ENCODE measurements around the gene INTU.

INTU gene

DNA sequence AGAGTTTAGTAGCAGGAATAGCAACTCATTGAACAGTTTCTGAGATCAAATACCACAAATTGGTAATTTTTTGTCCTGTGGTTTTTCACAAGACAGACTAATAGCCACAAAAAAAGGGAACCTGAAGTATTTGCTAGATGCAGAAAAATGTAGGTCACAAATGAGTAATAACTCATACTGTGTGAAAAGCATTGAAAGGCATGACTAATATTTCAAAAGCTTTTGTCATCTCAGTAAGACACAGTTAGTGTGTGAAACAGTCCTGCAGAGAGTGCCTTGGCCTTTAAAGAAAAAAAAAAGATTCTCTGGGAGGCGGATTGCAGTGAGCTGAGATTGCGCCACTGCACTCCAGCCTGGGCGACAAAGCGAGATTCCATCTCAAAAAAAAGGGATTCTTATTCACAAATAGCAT is 66.0 kb downstream of the INTU start (continued):
- TF ChIP-seq ZNF76 (tag by site-specific recombination; IDR thresholded peaks at IDR 0.05; ENCODE audit: borderline replicate concordance, low read depth): no peak
- TF ChIP-seq OVOL3 (tag by site-specific recombination; IDR thresholded peaks at IDR 0.05): no peak
- TF ChIP-seq, protein P1, sequence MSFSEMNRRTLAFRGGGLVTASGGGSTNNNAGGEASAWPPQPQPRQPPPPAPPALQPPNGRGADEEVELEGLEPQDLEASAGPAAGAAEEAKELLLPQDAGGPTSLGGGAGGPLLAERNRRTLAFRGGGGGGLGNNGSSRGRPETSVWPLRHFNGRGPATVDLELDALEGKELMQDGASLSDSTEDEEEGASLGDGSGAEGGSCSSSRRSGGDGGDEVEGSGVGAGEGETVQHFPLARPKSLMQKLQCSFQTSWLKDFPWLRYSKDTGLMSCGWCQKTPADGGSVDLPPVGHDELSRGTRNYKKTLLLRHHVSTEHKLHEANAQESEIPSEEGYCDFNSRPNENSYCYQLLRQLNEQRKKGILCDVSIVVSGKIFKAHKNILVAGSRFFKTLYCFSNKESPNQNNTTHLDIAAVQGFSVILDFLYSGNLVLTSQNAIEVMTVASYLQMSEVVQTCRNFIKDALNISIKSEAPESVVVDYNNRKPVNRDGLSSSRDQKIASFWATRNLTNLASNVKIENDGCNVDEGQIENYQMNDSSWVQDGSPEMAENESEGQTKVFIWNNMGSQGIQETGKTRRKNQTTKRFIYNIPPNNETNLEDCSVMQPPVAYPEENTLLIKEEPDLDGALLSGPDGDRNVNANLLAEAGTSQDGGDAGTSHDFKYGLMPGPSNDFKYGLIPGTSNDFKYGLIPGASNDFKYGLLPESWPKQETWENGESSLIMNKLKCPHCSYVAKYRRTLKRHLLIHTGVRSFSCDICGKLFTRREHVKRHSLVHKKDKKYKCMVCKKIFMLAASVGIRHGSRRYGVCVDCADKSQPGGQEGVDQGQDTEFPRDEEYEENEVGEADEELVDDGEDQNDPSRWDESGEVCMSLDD (tag by site-specific recombination; IDR thresholded peaks at IDR 0.05): no peak
- TF ChIP-seq ZNF335 (tag by site-specific recombination; conservative IDR thresholded peaks at IDR 0.05): no peak
- no peak for TF ChIP-seq ZNF37A (tag by site-specific recombination; IDR thresholded peaks at IDR 0.05)

DNA sequence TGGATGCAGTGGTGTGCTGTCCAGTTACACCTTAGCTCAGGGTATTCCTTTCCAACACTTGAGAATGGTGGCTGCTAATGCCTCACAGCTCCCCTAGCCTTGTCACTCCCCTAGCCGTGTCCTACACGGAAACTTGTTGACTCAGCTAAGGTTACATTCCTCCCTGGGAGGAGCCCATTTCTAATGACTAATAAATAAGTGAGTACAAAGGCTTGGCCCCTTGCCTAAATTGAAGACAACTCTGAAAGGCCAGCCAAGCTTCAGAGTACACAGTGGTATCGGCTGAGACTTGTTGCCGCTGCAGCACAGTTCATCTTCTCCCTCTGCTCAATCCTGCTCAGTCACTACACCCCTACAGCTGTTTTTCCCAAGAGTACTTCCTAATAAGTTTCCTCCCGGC is 76.2 kb downstream of the INTU start:
- H3K36me3 ChIP-seq (ENCODE audit: control insufficient read depth in 2 of 2, insufficient read depth in 1 of 2, low read length in 2 of 2): peaks cover 0 to 11% of the 10 kb centered on the region in 2 experiments; a peak in 1 of 3 replicates
- H3K4me1 ChIP-seq (ENCODE audit: control insufficient read depth, insufficient read depth, low read length): no peaks in the 10 kb centered on the region
- TF ChIP-seq ZNF623 (tag by site-specific recombination; IDR thresholded peaks at IDR 0.05) (no peak), ZNF777 (tag by site-specific recombination; IDR thresholded peaks at IDR 0.05; ENCODE audit: borderline replicate concordance) (no peak), SCRT2 (tag by site-specific recombination; IDR thresholded peaks at IDR 0.05) (peak; percentile 79; the same call in 1 of the 2 replicates)
- TF ChIP-seq, protein P2, sequence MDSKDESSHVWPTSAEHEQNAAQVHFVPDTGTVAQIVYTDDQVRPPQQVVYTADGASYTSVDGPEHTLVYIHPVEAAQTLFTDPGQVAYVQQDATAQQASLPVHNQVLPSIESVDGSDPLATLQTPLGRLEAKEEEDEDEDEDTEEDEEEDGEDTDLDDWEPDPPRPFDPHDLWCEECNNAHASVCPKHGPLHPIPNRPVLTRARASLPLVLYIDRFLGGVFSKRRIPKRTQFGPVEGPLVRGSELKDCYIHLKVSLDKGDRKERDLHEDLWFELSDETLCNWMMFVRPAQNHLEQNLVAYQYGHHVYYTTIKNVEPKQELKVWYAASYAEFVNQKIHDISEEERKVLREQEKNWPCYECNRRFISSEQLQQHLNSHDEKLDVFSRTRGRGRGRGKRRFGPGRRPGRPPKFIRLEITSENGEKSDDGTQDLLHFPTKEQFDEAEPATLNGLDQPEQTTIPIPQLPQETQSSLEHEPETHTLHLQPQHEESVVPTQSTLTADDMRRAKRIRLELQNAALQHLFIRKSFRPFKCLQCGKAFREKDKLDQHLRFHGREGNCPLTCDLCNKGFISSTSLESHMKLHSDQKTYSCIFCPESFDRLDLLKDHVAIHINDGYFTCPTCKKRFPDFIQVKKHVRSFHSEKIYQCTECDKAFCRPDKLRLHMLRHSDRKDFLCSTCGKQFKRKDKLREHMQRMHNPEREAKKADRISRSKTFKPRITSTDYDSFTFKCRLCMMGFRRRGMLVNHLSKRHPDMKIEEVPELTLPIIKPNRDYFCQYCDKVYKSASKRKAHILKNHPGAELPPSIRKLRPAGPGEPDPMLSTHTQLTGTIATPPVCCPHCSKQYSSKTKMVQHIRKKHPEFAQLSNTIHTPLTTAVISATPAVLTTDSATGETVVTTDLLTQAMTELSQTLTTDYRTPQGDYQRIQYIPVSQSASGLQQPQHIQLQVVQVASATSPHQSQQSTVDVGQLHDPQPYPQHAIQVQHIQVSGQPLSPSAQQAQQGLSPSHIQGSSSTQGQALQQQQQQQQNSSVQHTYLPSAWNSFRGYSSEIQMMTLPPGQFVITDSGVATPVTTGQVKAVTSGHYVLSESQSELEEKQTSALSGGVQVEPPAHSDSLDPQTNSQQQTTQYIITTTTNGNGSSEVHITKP (tag by site-specific recombination; IDR thresholded peaks at IDR 0.05): peak; percentile 49; the same call in 1 of the 2 replicates
- POLR2A ChIA-PET: no interaction called here
- CTCF ChIA-PET: interaction anchor here (0.5 kb wide), 1 partner anchor 1181 kb away, joined by 3 read pairs; no protein-coding TSS in a partner anchor
- no peak overlapping the region for H3K4me3 ChIP-seq (ENCODE audit: low read depth, low read length)
- H3K9me3 ChIP-seq (ENCODE audit: control insufficient read depth, insufficient read depth, low read depth, low read length): no peaks in the 10 kb centered on the region
- no peak overlapping the region for H3K27ac ChIP-seq (ENCODE audit: extremely low read depth, low read depth, low read length)

DNA sequence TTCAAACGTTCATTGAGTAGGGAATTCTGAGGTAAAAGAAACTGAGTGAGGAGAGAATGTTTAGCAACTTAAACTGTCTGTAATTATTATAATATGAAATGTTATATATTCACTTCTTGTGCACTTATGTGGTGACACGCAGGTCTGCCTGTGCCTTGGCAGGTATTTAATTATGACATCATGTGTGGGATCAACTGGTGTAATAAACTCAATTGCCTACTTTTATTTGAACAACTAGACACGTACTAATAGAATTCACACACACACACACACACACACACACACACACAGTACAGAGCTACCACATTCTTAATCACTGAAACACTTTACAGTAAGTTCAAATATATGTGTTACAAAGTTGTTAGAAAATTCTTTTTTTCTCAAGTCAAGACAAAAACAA is 76.7 kb downstream of the INTU start:
- H3K4me1 ChIP-seq (ENCODE audit: control insufficient read depth, insufficient read depth, low read length): no peaks in the 10 kb centered on the region
- H3K36me3 ChIP-seq (ENCODE audit: control insufficient read depth in 2 of 2, insufficient read depth in 1 of 2, low read length in 2 of 2): peaks cover 0 to 11% of the 10 kb centered on the region in 2 experiments; a peak in 1 of 3 replicates
- no peak overlapping the region for H3K27ac ChIP-seq (ENCODE audit: extremely low read depth, low read depth, low read length)
- H3K4me3 ChIP-seq (ENCODE audit: low read depth, low read length): no peak overlapping the region
- CTCF ChIA-PET: no interaction called here
- POLR2A ChIA-PET: no interaction called here
- no peaks in the 10 kb centered on the region for H3K9me3 ChIP-seq (ENCODE audit: control insufficient read depth, insufficient read depth, low read depth, low read length)
- TF ChIP-seq, protein P3, sequence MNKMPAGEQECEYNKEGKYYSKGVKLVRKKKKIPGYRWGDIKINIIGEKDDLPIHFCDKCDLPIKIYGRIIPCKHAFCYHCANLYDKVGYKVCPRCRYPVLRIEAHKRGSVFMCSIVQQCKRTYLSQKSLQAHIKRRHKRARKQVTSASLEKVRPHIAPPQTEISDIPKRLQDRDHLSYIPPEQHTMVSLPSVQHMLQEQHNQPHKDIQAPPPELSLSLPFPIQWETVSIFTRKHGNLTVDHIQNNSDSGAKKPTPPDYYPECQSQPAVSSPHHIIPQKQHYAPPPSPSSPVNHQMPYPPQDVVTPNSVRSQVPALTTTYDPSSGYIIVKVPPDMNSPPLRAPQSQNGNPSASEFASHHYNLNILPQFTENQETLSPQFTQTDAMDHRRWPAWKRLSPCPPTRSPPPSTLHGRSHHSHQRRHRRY (tag by site-specific recombination; IDR thresholded peaks at IDR 0.05): no peak
- TF ChIP-seq ZNF48 (tag by site-specific recombination; IDR thresholded peaks at IDR 0.05) (no peak), ZNF175 (tag by site-specific recombination; IDR thresholded peaks at IDR 0.05) (no peak), ZBTB8A (tag by site-specific recombination; IDR thresholded peaks at IDR 0.05) (no peak), MEIS1 (CRISPR knock-in tag; IDR thresholded peaks at IDR 0.05; ENCODE audit: borderline replicate concordance) (no peak), ZNF677 (tag by site-specific recombination; IDR thresholded peaks at IDR 0.05) (no peak), ZNF610 (tag by site-specific recombination; IDR thresholded peaks at IDR 0.05; ENCODE audit: borderline replicate concordance) (no peak), ZNF670 (tag by site-specific recombination; IDR thresholded peaks at IDR 0.05; ENCODE audit: low read depth) (no peak), ZNF561 (tag by site-specific recombination; IDR thresholded peaks at IDR 0.05; ENCODE audit: borderline replicate concordance) (no peak), ZNF311 (tag by site-specific recombination; IDR thresholded peaks at IDR 0.05; ENCODE audit: borderline replicate concordance) (no peak), KLF1 (tag by site-specific recombination; IDR thresholded peaks at IDR 0.05) (no peak), IKZF3 (tag by site-specific recombination; IDR thresholded peaks at IDR 0.05) (no peak), ZNF404 (tag by site-specific recombination; IDR thresholded peaks at IDR 0.05) (no peak)
- TF ChIP-seq, protein P4, sequence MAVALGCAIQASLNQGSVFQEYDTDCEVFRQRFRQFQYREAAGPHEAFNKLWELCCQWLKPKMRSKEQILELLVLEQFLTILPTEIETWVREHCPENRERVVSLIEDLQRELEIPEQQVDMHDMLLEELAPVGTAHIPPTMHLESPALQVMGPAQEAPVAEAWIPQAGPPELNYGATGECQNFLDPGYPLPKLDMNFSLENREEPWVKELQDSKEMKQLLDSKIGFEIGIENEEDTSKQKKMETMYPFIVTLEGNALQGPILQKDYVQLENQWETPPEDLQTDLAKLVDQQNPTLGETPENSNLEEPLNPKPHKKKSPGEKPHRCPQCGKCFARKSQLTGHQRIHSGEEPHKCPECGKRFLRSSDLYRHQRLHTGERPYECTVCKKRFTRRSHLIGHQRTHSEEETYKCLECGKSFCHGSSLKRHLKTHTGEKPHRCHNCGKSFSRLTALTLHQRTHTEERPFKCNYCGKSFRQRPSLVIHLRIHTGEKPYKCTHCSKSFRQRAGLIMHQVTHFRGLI (tag by site-specific recombination; IDR thresholded peaks at IDR 0.05): no peak
- TF ChIP-seq, protein P5, sequence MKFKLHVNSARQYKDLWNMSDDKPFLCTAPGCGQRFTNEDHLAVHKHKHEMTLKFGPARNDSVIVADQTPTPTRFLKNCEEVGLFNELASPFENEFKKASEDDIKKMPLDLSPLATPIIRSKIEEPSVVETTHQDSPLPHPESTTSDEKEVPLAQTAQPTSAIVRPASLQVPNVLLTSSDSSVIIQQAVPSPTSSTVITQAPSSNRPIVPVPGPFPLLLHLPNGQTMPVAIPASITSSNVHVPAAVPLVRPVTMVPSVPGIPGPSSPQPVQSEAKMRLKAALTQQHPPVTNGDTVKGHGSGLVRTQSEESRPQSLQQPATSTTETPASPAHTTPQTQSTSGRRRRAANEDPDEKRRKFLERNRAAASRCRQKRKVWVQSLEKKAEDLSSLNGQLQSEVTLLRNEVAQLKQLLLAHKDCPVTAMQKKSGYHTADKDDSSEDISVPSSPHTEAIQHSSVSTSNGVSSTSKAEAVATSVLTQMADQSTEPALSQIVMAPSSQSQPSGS (tag by site-specific recombination; IDR thresholded peaks at IDR 0.05; ENCODE audit: low read depth): no peak

Measured in HEK293 (cell line).